Vagina (tissue), 2 donors: ENCODE data around the gene TCF7.

Experiments used
- CTCF ChIP-seq, 3 experiments: fragments of 450-650 bp in 2 of 3; fragments of 200-600 bp in 1 of 3; sonication (generic) in 1 of 3; IDR thresholded peaks; one replicate each; pipeline ENCODE4 v1.5.1; 2017 to 2019; ENCODE audit warnings: antibody characterized with exemption in 3 of 3, mild to moderate bottlenecking in 2 of 3, moderate library complexity in 2 of 3
- POLR2A ChIP-seq, 2 donors: fragments of 450-650 bp; IDR thresholded peaks; one replicate each; pipeline ENCODE4 v1.6.1; 2017; ENCODE audit warnings: antibody characterized with exemption in 2 of 2, mild to moderate bottlenecking in 2 of 2, moderate library complexity in 2 of 2
- POLR2AphosphoS5 ChIP-seq, 2 donors: sonication (generic); formaldehyde crosslinking; IDR thresholded peaks; one replicate each; pipeline ENCODE4 v1.9.0; 2017; ENCODE audit warnings: antibody characterized with exemption in 2 of 2, mild to moderate bottlenecking in 2 of 2, low read depth in 1 of 2; ENCODE audit not compliant: insufficient read depth in 1 of 2

- TF ChIP-seq POLR2A (IDR thresholded peaks at IDR 0.05) (no peak), CTCF (IDR thresholded peaks at IDR 0.05) (no peak), POLR2AphosphoS5 (IDR thresholded peaks at IDR 0.05; ENCODE audit: insufficient read depth in 1 of 2, low read depth in 1 of 2) (no peak)
Observed at GRCh38 chr5:134116286-134116685, 1.8 kb downstream of the TCF7 start.
